Measurements from ENCODE around the gene KLHDC4.

DNA sequence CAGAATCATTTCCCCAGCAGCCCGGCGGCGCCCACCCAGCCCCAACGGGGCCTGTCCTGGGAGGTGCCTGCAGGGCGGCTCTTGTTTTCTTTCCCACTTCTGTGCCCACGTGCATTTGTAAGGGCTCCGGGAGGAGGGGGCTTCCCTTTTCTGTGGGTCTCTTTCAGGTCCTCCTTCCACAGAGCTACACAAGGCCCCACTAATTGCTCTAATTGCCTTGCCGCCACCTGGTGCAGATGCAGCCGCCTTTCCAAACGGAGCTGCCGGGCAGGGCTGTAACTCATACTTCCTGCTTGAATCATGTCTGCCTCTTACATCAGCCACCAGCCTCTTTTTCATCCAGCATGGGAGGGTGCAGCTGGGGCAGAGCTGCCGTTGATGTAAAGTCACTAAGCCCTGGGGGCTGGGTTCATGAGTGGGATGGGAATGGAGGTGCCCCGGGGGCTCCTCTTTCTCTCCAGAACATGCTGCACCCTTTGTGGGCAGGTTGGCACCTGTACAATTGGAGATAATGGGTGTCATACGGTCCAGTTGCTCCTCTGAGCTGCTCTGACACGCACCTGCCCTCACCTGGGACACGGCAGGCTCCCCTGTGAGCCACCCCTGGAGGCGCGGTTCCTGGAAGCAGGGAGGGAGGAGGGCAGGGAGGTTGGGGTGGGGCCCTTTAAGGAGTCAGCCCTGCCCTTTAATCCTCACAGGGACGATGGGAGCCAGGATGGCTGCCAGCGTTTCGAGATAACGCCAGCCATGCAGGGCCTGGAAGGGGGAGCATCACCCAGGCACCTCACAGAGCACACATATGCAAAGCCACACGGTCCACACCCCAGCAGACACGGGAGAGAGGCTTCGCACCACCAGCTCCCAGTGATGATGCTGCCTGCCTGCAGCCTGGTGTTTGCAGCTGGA is 41.1 kb upstream of the KLHDC4 start:
- TF ChIP-seq, protein P1, sequence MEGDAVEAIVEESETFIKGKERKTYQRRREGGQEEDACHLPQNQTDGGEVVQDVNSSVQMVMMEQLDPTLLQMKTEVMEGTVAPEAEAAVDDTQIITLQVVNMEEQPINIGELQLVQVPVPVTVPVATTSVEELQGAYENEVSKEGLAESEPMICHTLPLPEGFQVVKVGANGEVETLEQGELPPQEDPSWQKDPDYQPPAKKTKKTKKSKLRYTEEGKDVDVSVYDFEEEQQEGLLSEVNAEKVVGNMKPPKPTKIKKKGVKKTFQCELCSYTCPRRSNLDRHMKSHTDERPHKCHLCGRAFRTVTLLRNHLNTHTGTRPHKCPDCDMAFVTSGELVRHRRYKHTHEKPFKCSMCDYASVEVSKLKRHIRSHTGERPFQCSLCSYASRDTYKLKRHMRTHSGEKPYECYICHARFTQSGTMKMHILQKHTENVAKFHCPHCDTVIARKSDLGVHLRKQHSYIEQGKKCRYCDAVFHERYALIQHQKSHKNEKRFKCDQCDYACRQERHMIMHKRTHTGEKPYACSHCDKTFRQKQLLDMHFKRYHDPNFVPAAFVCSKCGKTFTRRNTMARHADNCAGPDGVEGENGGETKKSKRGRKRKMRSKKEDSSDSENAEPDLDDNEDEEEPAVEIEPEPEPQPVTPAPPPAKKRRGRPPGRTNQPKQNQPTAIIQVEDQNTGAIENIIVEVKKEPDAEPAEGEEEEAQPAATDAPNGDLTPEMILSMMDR (IDR thresholded peaks at IDR 0.05; ENCODE audit: low read depth, low read length, missing input control) = no peak
- TF ChIP-seq HNF4G (IDR thresholded peaks at IDR 0.05) (no peak), EGR1 (IDR thresholded peaks at IDR 0.05; ENCODE audit: low read depth in 2 of 2) (no peak), TAF1 (conservative IDR thresholded peaks at IDR 0.05) (no peak), RAD21 (IDR thresholded peaks at IDR 0.05) (no peak), SP1 (IDR thresholded peaks at IDR 0.05) (no peak), GABPA (IDR thresholded peaks at IDR 0.05 in 1 of 2, conservative IDR thresholded peaks at IDR 0.05 in 1 of 2) (no peak)
- TF ChIP-seq, protein P2, sequence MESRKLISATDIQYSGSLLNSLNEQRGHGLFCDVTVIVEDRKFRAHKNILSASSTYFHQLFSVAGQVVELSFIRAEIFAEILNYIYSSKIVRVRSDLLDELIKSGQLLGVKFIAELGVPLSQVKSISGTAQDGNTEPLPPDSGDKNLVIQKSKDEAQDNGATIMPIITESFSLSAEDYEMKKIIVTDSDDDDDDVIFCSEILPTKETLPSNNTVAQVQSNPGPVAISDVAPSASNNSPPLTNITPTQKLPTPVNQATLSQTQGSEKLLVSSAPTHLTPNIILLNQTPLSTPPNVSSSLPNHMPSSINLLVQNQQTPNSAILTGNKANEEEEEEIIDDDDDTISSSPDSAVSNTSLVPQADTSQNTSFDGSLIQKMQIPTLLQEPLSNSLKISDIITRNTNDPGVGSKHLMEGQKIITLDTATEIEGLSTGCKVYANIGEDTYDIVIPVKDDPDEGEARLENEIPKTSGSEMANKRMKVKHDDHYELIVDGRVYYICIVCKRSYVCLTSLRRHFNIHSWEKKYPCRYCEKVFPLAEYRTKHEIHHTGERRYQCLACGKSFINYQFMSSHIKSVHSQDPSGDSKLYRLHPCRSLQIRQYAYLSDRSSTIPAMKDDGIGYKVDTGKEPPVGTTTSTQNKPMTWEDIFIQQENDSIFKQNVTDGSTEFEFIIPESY (IDR thresholded peaks at IDR 0.05) = no peak
- TF ChIP-seq, protein P3, sequence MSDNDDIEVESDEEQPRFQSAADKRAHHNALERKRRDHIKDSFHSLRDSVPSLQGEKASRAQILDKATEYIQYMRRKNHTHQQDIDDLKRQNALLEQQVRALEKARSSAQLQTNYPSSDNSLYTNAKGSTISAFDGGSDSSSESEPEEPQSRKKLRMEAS (IDR thresholded peaks at IDR 0.05) = no peak

All from liver (tissue), 3 donors.